HepG2 (cell line): ENCODE data around the gene SPATA33. TPM values are rescaled to one million over a fixed set of nuclear protein-coding genes. Genes with fewer than 3 reads are reported as not detected.

ENCODE experiments used
- ARHGAP35 ChIP-seq: sonication (generic); formaldehyde crosslinking; IDR thresholded peaks from 2 replicates; pipeline ENCODE4 v1.9.0; 2022; ENCODE audit warnings: mild to moderate bottlenecking, inconsistent platforms, moderate library complexity, missing genetic modification reagents, borderline replicate concordance
- ARID2 ChIP-seq: sonication (generic); formaldehyde crosslinking; IDR thresholded peaks from 2 replicates; pipeline ENCODE4 v1.8.1; 2022; ENCODE audit warnings: mild to moderate bottlenecking, missing genetic modification reagents, borderline replicate concordance
- ATAD3A ChIP-seq: sonication (generic); formaldehyde crosslinking; IDR thresholded peaks from 2 replicates; pipeline ENCODE4 v1.4.0; 2020; ENCODE audit warnings: missing genetic modification reagents
- CHD2 ChIP-seq: IDR thresholded peaks from 2 replicates; pipeline ENCODE4 v1.6.1; 2011; ENCODE audit warnings: low read depth, low read length, improper control_type of control experiment
- ESRRA ChIP-seq: sonication (generic); formaldehyde crosslinking; IDR thresholded peaks from 2 replicates; pipeline ENCODE4 v1.5.1; 2020; ENCODE audit warnings: mild to moderate bottlenecking, low read depth, missing genetic modification reagents
- FOXO1 ChIP-seq: sonication (generic); formaldehyde crosslinking; IDR thresholded peaks from 2 replicates; pipeline ENCODE4 v1.4.0; 2020; ENCODE audit warnings: missing genetic modification reagents
- GABPA ChIP-seq, 2 experiments: IDR thresholded peaks; 2 replicates each; pipeline ENCODE4 v1.6.1; 2011 to 2016; ENCODE audit warnings: low read depth in 2 of 2, low read length in 1 of 2, missing biosample characterization in 1 of 2, missing genetic modification characterization in 1 of 2
- HES4 ChIP-seq: sonication (generic); formaldehyde crosslinking; IDR thresholded peaks from 2 replicates; pipeline ENCODE4 v1.9.0; 2021; ENCODE audit warnings: mild to moderate bottlenecking, missing genetic modification reagents, borderline replicate concordance
- JUNB ChIP-seq: sonication (generic); formaldehyde crosslinking; IDR thresholded peaks from 2 replicates; pipeline ENCODE4 v1.8.0; 2022; ENCODE audit warnings: missing genetic modification reagents, mild to moderate bottlenecking, borderline replicate concordance
- MEIS2 ChIP-seq: sonication (generic); formaldehyde crosslinking; IDR thresholded peaks from 2 replicates; pipeline ENCODE4 v1.9.0; 2021; ENCODE audit warnings: mild to moderate bottlenecking, missing genetic modification reagents
- NFIB ChIP-seq: sonication (generic); formaldehyde crosslinking; IDR thresholded peaks from 2 replicates; pipeline ENCODE4 v1.9.0; 2021; ENCODE audit warnings: missing genetic modification reagents, mild to moderate bottlenecking, borderline replicate concordance
- NKX3-1 ChIP-seq: sonication (generic); formaldehyde crosslinking; IDR thresholded peaks from 2 replicates; pipeline ENCODE4 v1.5.0; 2020; ENCODE audit warnings: missing genetic modification reagents
- RBM39 ChIP-seq: fragments of 200-400 bp; formaldehyde crosslinking; IDR thresholded peaks from one replicate; pipeline ENCODE4 v1.6.1; 2018; ENCODE audit warnings: antibody characterized with exemption, mild to moderate bottlenecking, low read depth, low read length; ENCODE audit not compliant: poor library complexity, severe bottlenecking
- SNAI1 ChIP-seq: sonication (generic); formaldehyde crosslinking; IDR thresholded peaks from 2 replicates; pipeline ENCODE4 v1.5.0; 2020; ENCODE audit warnings: mild to moderate bottlenecking, missing genetic modification reagents, borderline replicate concordance
- TARDBP ChIP-seq: sonication (generic); formaldehyde crosslinking; IDR thresholded peaks from 2 replicates; pipeline ENCODE4 v1.8.0; 2022; ENCODE audit warnings: mild to moderate bottlenecking, missing genetic modification reagents
- TBX2 ChIP-seq: sonication (generic); formaldehyde crosslinking; IDR thresholded peaks from 2 replicates; pipeline ENCODE4 v1.5.0; 2020; ENCODE audit warnings: missing genetic modification reagents, mild to moderate bottlenecking, borderline replicate concordance
- ZBTB42 ChIP-seq: sonication (generic); formaldehyde crosslinking; IDR thresholded peaks from 2 replicates; pipeline ENCODE4 v1.5.0; 2020; ENCODE audit warnings: mild to moderate bottlenecking, missing genetic modification reagents
- ZNF552 ChIP-seq: sonication (generic); formaldehyde crosslinking; IDR thresholded peaks from 2 replicates; pipeline ENCODE4 v1.9.0; 2022; ENCODE audit warnings: missing genetic modification reagents, mild to moderate bottlenecking, borderline replicate concordance
- ZNF556 ChIP-seq: sonication (generic); formaldehyde crosslinking; IDR thresholded peaks from 2 replicates; pipeline ENCODE4 v1.4.0; 2020; ENCODE audit warnings: mild to moderate bottlenecking, missing genetic modification reagents, borderline replicate concordance
- ZNF567 ChIP-seq: sonication (generic); formaldehyde crosslinking; IDR thresholded peaks from 2 replicates; pipeline ENCODE4 v1.8.1; 2023; ENCODE audit warnings: mild to moderate bottlenecking, missing genetic modification reagents, borderline replicate concordance
- polyA plus RNA-seq, 8 experiments: library from polyadenylated mRNA; depleted of rRNA in 3 of 8; stranded (reverse) in 7 of 8; unstranded in 1 of 8; fragments of >200 nt; fragmentation: Illumina TruSeq in 4 of 8; extraction: Trizol in 4 of 8; gene quantifications; 2 replicates each; pipeline versions ENCODE4 v1.2.1 to v1.2.3, GENCODE V29; 2011 to 2016; ENCODE audit warnings: low read depth in 4 of 8, missing spikeins in 1 of 8, mixed read lengths in 1 of 8; ENCODE audit not compliant: insufficient read depth in 1 of 8
- total RNA-seq, 5 experiments: library from RNA; depleted of rRNA; stranded (reverse); fragments of >200 nt; fragmentation: Illumina TruSeq; extraction: Trizol; gene quantifications; 2 replicates each; pipeline ENCODE4 v1.2.3, GENCODE V29; 2016; ENCODE audit warnings: low read depth in 1 of 5
- TF ChIP-seq, protein P1 (sequence below): sonication (generic); formaldehyde crosslinking; IDR thresholded peaks from 2 replicates; pipeline ENCODE4 v1.5.0; 2020; ENCODE audit warnings: missing genetic modification reagents
- TF ChIP-seq, protein P2 (sequence below): sonication (generic); formaldehyde crosslinking; IDR thresholded peaks from 2 replicates; pipeline ENCODE4 v1.4.0; 2020; ENCODE audit warnings: mild to moderate bottlenecking, missing genetic modification reagents
- TF ChIP-seq, protein P3 (sequence below): sonication (generic); formaldehyde crosslinking; IDR thresholded peaks from 2 replicates; pipeline ENCODE4 v1.4.0; 2020; ENCODE audit warnings: missing genetic modification reagents
- TF ChIP-seq, protein P4 (sequence below): sonication (generic); formaldehyde crosslinking; IDR thresholded peaks from 2 replicates; pipeline ENCODE4 v1.8.0; 2022; ENCODE audit warnings: low read depth, missing genetic modification reagents

Gene SPATA33
- total and polyA plus RNA-seq, 2 of the 13 experiments (the other 11 are each of a cell fraction or from before 2014, with no cell fraction given), result 5.7 to 11.0 TPM

DNA sequence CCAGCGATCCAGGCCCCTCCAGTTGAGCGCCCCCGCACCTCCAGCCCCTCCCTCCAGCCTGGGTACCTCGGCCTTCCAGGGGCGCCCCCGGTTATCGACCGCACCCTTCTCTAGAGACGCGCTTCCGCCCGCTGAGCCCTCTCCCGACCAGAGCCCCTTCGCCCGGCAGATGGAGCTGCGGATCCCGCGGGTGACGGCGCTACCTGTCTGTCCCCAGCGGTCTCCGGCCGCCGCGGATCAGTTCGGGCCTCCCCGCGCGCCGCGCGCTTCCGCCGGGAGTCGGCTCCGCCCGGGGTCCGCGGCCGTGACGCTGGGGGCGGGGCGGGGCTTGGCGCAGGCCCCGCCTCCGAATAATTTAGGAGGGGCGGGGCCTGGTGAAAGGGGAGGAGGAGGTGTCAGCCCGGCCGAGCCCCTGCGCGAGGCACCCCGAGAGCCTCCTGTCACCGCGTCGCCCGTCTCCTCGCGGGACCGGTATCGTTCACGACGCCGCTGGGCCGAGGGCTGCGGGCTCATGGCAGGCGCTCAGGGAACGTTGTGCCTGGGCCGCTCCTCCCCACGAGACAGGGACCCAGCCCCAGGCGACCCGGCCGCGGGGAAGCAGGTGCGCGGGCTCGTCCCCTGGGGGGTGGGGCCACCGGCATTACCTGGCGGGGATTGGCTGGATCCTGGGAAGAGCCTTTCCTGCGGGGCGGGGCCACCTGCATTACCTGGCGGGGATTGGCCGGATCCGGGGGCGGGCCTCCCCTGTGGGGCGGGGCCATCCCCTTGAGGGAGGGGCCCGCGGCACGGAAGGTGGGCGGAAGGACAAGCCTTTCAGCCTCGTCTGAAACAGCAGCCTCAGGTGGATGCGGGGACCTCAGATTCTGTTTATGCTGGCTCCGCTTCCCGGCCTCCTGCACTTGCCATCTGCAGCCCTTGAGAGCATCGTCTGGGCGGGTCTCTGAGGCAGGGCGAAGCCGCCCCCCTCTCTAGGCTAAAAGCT lies 44.1 kb downstream of the SPATA33 start, which contains the start of gene SPATA2L (continued):
- TF ChIP-seq GABPA (IDR thresholded peaks at IDR 0.05; ENCODE audit: low read depth, low read length), result no peak
- TF ChIP-seq GABPA (CRISPR knock-in tag; IDR thresholded peaks at IDR 0.05; ENCODE audit: low read depth), result peak; percentile 54; the same call in 1 of the 2 replicates
- TF ChIP-seq, protein P1, sequence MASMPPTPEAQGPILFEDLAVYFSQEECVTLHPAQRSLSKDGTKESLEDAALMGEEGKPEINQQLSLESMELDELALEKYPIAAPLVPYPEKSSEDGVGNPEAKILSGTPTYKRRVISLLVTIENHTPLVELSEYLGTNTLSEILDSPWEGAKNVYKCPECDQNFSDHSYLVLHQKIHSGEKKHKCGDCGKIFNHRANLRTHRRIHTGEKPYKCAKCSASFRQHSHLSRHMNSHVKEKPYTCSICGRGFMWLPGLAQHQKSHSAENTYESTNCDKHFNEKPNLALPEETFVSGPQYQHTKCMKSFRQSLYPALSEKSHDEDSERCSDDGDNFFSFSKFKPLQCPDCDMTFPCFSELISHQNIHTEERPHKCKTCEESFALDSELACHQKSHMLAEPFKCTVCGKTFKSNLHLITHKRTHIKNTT (CRISPR knock-in tag), result no peak
- TF ChIP-seq TBX2 (CRISPR knock-in tag), result no peak; the same call in none of the 2 replicates
- no peak for TF ChIP-seq HES4
- TF ChIP-seq ZNF552 (CRISPR knock-in tag), result no peak
- peak; percentile 17 for TF ChIP-seq FOXO1 (CRISPR knock-in tag)
- no peak for TF ChIP-seq SNAI1 (CRISPR knock-in tag)
- TF ChIP-seq, protein P2, sequence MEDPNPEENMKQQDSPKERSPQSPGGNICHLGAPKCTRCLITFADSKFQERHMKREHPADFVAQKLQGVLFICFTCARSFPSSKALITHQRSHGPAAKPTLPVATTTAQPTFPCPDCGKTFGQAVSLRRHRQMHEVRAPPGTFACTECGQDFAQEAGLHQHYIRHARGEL (CRISPR knock-in tag), result no peak
- no peak for TF ChIP-seq RBM39
- TF ChIP-seq TARDBP (CRISPR knock-in tag), result 0 out of 2 replicates have a peak, but pooled peaks have one; percentile 58
- no peak; the same call in 1 of the 2 replicates for TF ChIP-seq ARHGAP35 (CRISPR knock-in tag)
- no peak for TF ChIP-seq ESRRA
- no peak; the same call in 1 of the 2 replicates for TF ChIP-seq ZBTB42 (CRISPR knock-in tag)
- no peak for TF ChIP-seq ZNF556 (CRISPR knock-in tag)
- peak; percentile 59; the same call in 1 of the 2 replicates for TF ChIP-seq NKX3-1 (CRISPR knock-in tag)
- peak; percentile 70 for TF ChIP-seq ZNF567 (CRISPR knock-in tag)
- TF ChIP-seq, protein P3, sequence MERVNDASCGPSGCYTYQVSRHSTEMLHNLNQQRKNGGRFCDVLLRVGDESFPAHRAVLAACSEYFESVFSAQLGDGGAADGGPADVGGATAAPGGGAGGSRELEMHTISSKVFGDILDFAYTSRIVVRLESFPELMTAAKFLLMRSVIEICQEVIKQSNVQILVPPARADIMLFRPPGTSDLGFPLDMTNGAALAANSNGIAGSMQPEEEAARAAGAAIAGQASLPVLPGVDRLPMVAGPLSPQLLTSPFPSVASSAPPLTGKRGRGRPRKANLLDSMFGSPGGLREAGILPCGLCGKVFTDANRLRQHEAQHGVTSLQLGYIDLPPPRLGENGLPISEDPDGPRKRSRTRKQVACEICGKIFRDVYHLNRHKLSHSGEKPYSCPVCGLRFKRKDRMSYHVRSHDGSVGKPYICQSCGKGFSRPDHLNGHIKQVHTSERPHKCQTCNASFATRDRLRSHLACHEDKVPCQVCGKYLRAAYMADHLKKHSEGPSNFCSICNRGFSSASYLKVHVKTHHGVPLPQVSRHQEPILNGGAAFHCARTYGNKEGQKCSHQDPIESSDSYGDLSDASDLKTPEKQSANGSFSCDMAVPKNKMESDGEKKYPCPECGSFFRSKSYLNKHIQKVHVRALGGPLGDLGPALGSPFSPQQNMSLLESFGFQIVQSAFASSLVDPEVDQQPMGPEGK (CRISPR knock-in tag), result peak; percentile 23
- TF ChIP-seq, protein P4, sequence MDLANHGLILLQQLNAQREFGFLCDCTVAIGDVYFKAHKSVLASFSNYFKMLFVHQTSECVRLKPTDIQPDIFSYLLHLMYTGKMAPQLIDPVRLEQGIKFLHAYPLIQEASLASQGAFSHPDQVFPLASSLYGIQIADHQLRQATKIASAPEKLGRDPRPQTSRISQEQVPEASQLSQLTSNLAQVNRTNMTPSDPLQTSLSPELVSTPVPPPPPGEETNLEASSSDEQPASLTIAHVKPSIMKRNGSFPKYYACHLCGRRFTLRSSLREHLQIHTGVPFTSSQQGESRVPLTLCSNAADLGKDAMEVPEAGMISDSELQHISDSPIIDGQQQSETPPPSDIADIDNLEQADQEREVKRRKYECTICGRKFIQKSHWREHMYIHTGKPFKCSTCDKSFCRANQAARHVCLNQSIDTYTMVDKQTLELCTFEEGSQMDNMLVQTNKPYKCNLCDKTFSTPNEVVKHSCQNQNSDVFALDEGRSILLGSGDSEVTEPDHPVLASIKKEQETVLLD, result peak; percentile 88
- peak; percentile 23 for TF ChIP-seq CHD2
- no peak for TF ChIP-seq NFIB (CRISPR knock-in tag)
- TF ChIP-seq ARID2 (CRISPR knock-in tag), result peak; percentile 83; the same call in 1 of the 2 replicates
- peak; percentile 84 for TF ChIP-seq MEIS2 (CRISPR knock-in tag)
- TF ChIP-seq JUNB (CRISPR knock-in tag), result no peak
- TF ChIP-seq ATAD3A (CRISPR knock-in tag), result no peak
